ENCODE measurements around the gene ZNF679.

GRCh38 chr7:64192775-64193174 is 35.5 kb upstream of the ZNF679 start:
- no peak for TF ChIP-seq EZH2 (IDR thresholded peaks at IDR 0.05; ENCODE audit: borderline replicate concordance, low read depth, low read length, severe bottlenecking)
- TF ChIP-seq CTCF (IDR thresholded peaks at IDR 0.05; ENCODE audit: borderline replicate concordance, extremely low read depth, low read length, poor library complexity, severe bottlenecking): no peak
